ENCODE data around the gene VAV2.

GRCh38 chr9:133818444-133818843, 173.7 kb downstream of the VAV2 start:
- TF ChIP-seq CTCF (IDR thresholded peaks at IDR 0.05) (no peak), REST (IDR thresholded peaks at IDR 0.05; ENCODE audit: insufficient read depth in 1 of 2, low read depth in 2 of 2, low read length in 1 of 2) (no peak), POLR2AphosphoS5 (IDR thresholded peaks at IDR 0.05; ENCODE audit: low read depth, low read length) (no peak), SIN3A (IDR thresholded peaks at IDR 0.05; ENCODE audit: borderline replicate concordance, insufficient read depth, low read depth, low read length) (no peak)
